D721Med (cell line): ENCODE results near the gene S1PR1.

Experiments used
- DNase-seq: peaks from one replicate; pipeline ENCODE4 v3.0.0; 2011; ENCODE audit warnings: low spot score; ENCODE audit not compliant: insufficient read length
- FAIRE-seq: peaks from 2 replicates; lab custom pipeline; 2011; peaks lifted over from hg19 to GRCh38; lab: Jason Lieb, UNC
- TF ChIP-seq, protein P1 (sequence below): IDR thresholded peaks from 2 replicates; pipeline ENCODE4 v1.5.1; 2012; ENCODE audit warnings: mild to moderate bottlenecking, control low read depth; ENCODE audit not compliant: insufficient read depth; ENCODE audit errors: missing control alignments

Gene S1PR1

DNA sequence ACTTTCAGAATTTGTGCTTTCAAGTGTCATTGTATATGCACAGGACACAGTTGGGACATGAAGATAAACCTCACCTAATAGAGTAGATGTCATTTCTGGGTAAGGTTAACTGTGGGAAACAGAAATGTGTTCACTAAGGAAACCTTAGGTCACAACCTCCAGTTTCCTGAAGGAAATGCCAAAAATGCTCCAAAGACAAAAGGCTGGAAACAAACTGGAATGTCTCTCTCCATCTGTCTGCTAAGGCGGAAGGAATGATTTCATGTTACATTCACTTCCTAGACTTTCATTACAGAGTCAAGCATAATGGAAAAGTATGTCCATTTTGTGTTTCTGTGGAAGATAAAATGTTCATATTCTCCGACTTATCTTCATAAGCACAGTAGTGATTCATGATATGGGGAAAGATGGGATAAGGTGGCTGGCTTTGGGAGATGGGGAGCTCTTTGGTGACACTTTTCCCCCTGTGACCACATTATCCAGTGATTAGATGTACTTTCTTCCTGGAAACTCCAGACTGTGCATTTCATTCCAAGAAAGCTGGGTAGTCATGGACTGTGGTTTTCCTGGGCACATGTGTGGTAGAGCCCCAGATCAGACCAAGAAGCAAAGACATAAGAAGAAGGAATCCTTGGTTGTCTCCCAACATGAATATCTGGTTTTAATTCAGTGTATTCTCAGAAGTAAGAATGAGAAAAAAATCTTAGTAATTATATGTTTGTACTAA, 5.7 kb downstream of the S1PR1 start:
- TF ChIP-seq, protein P1, sequence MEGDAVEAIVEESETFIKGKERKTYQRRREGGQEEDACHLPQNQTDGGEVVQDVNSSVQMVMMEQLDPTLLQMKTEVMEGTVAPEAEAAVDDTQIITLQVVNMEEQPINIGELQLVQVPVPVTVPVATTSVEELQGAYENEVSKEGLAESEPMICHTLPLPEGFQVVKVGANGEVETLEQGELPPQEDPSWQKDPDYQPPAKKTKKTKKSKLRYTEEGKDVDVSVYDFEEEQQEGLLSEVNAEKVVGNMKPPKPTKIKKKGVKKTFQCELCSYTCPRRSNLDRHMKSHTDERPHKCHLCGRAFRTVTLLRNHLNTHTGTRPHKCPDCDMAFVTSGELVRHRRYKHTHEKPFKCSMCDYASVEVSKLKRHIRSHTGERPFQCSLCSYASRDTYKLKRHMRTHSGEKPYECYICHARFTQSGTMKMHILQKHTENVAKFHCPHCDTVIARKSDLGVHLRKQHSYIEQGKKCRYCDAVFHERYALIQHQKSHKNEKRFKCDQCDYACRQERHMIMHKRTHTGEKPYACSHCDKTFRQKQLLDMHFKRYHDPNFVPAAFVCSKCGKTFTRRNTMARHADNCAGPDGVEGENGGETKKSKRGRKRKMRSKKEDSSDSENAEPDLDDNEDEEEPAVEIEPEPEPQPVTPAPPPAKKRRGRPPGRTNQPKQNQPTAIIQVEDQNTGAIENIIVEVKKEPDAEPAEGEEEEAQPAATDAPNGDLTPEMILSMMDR = no peak
- no peak for FAIRE-seq

DNA sequence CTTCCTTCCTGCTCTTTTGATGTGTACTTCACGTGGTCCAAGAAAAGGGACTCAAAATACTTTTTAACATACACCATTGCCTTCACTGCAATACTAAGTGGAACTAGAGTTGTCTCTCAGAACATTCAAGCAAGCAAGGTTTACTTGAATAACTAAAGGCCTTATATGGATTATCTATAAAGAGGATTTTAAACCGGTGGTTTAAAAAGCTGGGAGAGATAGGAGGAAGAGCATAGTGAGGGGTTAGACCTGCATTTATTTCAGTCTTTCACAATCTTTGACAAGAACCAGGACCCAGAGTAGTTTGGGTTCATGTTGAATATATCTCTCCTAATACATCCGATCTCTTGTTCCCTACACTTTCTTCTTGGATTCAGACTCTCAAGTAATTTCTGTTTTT, 6.9 kb downstream of the S1PR1 start:
- TF ChIP-seq, protein P1 = no peak
- no peak for DNase-seq
- FAIRE-seq = no peak

More for the DNA sequence above, 5.7 kb downstream of the S1PR1 start:
- no peak for DNase-seq

DNA sequence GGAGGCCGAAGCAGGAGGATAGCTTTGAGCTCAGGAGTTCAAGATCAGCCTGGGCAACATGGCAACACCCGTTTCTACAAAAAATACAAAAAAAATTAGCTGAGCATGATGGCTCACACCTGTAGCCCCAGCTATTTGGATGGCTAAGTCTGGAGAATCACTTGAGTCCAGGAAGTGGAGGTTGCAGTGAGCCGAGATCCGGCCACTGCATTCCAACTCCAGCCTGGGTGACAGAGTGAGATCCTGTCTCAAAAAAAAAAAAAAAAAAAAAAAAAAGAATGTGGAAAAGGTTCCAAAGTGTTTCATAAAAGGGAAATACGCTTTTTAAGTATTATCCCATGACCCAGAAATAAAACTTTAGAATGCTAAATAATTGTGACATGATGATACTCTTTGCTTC, 8.0 kb downstream of the S1PR1 start:
- FAIRE-seq (no peak), DNase-seq (no peak)
- TF ChIP-seq, protein P1 = no peak

DNA sequence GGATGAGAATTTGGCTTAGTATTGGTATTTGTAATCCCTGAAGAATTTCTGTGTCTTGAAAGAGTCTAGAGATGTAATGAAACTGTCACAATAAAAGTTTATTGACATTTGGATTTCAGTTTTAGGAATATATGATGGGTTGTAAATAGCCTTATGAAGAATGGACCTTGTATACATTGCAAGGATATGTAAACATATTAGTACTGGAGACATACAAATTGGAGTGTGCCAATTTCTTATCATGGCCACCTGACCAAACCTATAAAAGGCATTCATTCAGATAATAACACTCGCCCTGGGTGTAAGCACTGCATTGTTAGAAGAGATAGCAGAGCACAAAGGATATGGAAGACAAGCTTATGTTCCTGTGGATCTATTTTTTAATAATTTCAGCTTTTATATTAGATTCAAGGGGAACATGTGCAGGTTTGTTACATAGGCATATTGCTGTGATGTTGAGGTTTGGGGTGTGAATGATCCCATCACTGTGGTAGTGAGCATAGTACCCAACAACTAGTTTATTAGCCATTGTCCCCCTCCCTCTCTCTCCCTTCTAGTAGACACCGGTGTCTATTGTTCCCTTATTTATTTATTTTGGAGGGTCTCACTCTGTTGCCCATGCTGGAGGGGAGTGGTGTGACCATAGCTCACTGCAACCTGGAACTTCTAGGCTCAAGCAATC, 8.6 kb downstream of the S1PR1 start:
- no peak for FAIRE-seq
- DNase-seq = no peak
- TF ChIP-seq, protein P1 = no peak

DNA sequence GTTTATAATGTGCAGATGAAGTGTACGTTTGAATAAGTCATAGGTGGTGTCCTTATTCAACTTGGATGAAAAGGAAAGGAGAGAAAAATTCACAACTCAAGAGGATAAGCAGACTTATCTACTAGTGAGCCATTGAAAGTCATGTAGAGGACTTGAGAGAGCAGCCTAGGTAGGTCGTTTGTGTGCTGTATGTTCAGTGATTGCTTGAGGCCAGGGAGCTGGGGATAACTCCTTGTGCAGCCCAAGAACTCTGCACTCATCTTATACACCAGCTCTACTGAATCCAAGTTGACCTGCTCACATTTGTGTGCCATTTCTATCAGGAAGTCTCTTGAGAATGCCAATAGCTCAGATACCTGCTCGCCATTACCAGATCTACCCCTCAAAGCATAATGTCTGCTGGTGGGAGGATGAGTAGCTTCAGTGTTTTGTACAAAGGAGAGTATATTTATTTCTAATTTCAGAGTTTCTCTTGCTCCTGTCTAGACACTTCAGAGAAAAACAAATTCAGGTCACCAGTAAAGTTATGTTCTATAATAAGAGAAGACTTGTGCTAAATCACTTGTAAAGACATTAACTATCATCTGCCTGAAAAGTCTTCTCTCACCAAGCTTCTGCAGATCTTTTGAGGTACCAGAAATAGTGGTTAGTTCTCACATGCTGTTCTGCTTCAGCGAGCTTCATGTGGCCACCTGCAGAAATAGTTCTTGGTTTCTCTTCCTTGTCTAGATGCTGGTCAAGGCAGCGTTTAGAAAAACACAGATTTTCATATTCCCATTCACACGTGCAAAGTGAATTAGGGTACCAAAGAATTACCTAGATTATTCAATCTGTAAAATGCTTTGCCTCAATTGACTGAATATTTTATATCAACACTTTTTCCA, 10.8 kb downstream of the S1PR1 start:
- FAIRE-seq (no peak), DNase-seq (no peak)
- TF ChIP-seq, protein P1 = no peak

DNA sequence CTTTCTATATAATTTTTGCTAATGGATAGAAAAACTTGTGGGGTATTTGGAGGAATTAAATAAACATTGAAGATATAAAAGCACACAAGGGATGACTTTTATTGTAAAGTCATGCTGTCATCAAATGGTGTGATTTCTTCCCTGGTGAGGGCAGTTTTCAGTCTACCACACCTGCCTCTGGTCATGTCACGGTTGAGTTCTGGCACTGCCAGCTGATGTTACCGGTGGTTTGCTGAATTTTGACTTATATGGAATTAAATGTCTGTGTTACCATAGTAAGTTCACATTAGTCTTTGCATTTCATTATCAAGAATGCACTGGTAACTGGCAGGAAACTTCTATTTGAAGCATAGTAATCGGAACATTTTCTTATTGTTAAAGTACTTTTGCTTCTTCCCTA, 13.4 kb downstream of the S1PR1 start:
- FAIRE-seq = no peak
- no peak for DNase-seq
- TF ChIP-seq, protein P1 = no peak
